ENCODE data around the gene CA10. TPM values are rescaled to one million over a fixed set of nuclear protein-coding genes. Genes with fewer than 3 reads are reported as not detected.

CA10 gene
- total RNA-seq, 4 donors from 2014 or later = not detected

GRCh38 chr17:51759260-51759659, 399.3 kb downstream of the CA10 start:
- WGBS, 2 donors (ENCODE audit: low coverage in 1 of 2) = 64 to 80% methylated on average over 1 of the region's 1 CpG
- H3K27ac ChIP-seq = no peak overlapping the region
- H3K36me3 ChIP-seq = no peaks in the 10 kb centered on the region
- H3K27me3 ChIP-seq = peaks cover 4% of the 10 kb centered on the region
- no peak for ATAC-seq
- no peaks in the 10 kb centered on the region for H3K9me3 ChIP-seq
- H3K4me1 ChIP-seq = no peaks in the 10 kb centered on the region
- TF ChIP-seq POLR2A (IDR thresholded peaks at IDR 0.05) (no peak), EP300 (IDR thresholded peaks at IDR 0.05) (no peak), POLR2AphosphoS5 (IDR thresholded peaks at IDR 0.05) (no peak)
- TF ChIP-seq, protein P1, sequence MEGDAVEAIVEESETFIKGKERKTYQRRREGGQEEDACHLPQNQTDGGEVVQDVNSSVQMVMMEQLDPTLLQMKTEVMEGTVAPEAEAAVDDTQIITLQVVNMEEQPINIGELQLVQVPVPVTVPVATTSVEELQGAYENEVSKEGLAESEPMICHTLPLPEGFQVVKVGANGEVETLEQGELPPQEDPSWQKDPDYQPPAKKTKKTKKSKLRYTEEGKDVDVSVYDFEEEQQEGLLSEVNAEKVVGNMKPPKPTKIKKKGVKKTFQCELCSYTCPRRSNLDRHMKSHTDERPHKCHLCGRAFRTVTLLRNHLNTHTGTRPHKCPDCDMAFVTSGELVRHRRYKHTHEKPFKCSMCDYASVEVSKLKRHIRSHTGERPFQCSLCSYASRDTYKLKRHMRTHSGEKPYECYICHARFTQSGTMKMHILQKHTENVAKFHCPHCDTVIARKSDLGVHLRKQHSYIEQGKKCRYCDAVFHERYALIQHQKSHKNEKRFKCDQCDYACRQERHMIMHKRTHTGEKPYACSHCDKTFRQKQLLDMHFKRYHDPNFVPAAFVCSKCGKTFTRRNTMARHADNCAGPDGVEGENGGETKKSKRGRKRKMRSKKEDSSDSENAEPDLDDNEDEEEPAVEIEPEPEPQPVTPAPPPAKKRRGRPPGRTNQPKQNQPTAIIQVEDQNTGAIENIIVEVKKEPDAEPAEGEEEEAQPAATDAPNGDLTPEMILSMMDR (IDR thresholded peaks at IDR 0.05) = no peak
- H3K4me3 ChIP-seq = no peak overlapping the region

GRCh38 chr17:51751072-51751471, 407.4 kb downstream of the CA10 start:
- Histone ChIP-seq H3K9me3 (no peaks in the 10 kb centered on the region), H3K4me1 (no peaks in the 10 kb centered on the region), H3K27me3 (no peaks in the 10 kb centered on the region), H3K4me3 (no peak overlapping the region), H3K36me3 (no peaks in the 10 kb centered on the region), H3K27ac (no peak overlapping the region)
- ATAC-seq = no peak
- 38 to 82% methylated on average over 1 of the region's 1 CpG for WGBS, 2 donors (ENCODE audit: low coverage in 1 of 2)
- TF ChIP-seq POLR2AphosphoS5 (IDR thresholded peaks at IDR 0.05) (no peak), POLR2A (IDR thresholded peaks at IDR 0.05) (no peak), EP300 (IDR thresholded peaks at IDR 0.05) (no peak)
- TF ChIP-seq, protein P1 (IDR thresholded peaks at IDR 0.05) = no peak

GRCh38 chr17:51748749-51749604, 409.5 kb downstream of the CA10 start:
- TF ChIP-seq EP300 (IDR thresholded peaks at IDR 0.05) (no peak), POLR2A (IDR thresholded peaks at IDR 0.05) (no peak), POLR2AphosphoS5 (IDR thresholded peaks at IDR 0.05) (no peak)
- Histone ChIP-seq H3K9me3 (no peaks in the 10 kb centered on the region), H3K27me3 (no peaks in the 10 kb centered on the region), H3K4me3 (no peak overlapping the region), H3K4me1 (no peaks in the 10 kb centered on the region), H3K36me3 (no peaks in the 10 kb centered on the region), H3K27ac (no peak overlapping the region)
- ATAC-seq = no peak
- WGBS, 2 donors (ENCODE audit: low coverage in 1 of 2) = 76 to 100% methylated on average over 2 to 4 of the region's 9 CpGs

DNA sequence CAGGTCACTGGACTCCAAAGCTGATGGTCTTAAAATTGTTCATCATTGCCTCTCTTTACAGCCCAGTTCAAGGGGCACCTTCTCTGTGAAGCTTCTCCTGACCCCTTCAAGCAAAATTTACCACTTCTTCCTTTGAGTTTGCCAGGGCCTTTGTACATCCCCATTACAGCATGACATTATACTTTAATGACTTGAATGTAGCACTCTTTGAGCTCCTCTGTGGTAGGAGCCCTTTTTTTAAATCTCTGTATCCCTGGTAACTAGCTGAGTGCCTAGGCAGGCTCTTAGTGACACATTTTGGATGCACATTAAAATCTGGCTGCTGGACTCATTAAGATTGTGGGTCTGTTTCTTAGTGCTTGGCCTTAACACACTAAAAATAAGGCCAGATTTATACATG, 412.1 kb downstream of the CA10 start:
- Histone ChIP-seq H3K36me3 (no peaks in the 10 kb centered on the region), H3K27me3 (no peaks in the 10 kb centered on the region), H3K9me3 (no peaks in the 10 kb centered on the region), H3K4me3 (no peak overlapping the region), H3K4me1 (no peaks in the 10 kb centered on the region), H3K27ac (no peak overlapping the region)
- no peak for ATAC-seq
- TF ChIP-seq POLR2AphosphoS5 (IDR thresholded peaks at IDR 0.05) (no peak), EP300 (IDR thresholded peaks at IDR 0.05) (no peak), POLR2A (IDR thresholded peaks at IDR 0.05) (no peak)
- TF ChIP-seq, protein P1 (IDR thresholded peaks at IDR 0.05) = no peak

GRCh38 chr17:51745993-51746392, 412.5 kb downstream of the CA10 start:
- 30 to 32% methylated on average over 2 of the region's 2 CpGs for WGBS, 2 donors (ENCODE audit: low coverage in 1 of 2)

More at GRCh38 chr17:51745993-51746392, 412.5 kb downstream of the CA10 start:
- Histone ChIP-seq H3K27me3 (no peaks in the 10 kb centered on the region), H3K36me3 (no peaks in the 10 kb centered on the region), H3K27ac (no peak overlapping the region), H3K4me3 (no peak overlapping the region), H3K9me3 (no peaks in the 10 kb centered on the region), H3K4me1 (no peaks in the 10 kb centered on the region)
- no peak for ATAC-seq
- TF ChIP-seq POLR2A (IDR thresholded peaks at IDR 0.05) = no peak
- TF ChIP-seq POLR2AphosphoS5 (IDR thresholded peaks at IDR 0.05) = no peak
- TF ChIP-seq, protein P1 (IDR thresholded peaks at IDR 0.05) = no peak
- no peak for TF ChIP-seq EP300 (IDR thresholded peaks at IDR 0.05)

Measured in gastroesophageal sphincter (tissue), 4 donors.